ENCODE measurements around the gene TRAF3. TPM values are rescaled to one million over a fixed set of nuclear protein-coding genes. Genes with fewer than 3 reads are reported as not detected.

Gene TRAF3
- total RNA-seq, 1 experiment from 2014 or later, result 49.3 TPM

- peaks cover 59% of the 10 kb centered on the region for H3K36me3 ChIP-seq (ENCODE audit: insufficient read depth, low read length, poor library complexity, severe bottlenecking)
- TF ChIP-seq CTCF (conservative IDR thresholded peaks at IDR 0.05; ENCODE audit: low read depth, low read length) (no peak), EZH2 (IDR thresholded peaks at IDR 0.05; ENCODE audit: borderline replicate concordance, low read depth, low read length, poor library complexity, severe bottlenecking) (no peak)
- no peaks in the 10 kb centered on the region for H3K27me3 ChIP-seq (replicated peaks; ENCODE audit: insufficient read depth, low read depth, low read length, poor library complexity)
- CTCF ChIA-PET, result interaction anchor here (0.6 kb wide), 1 partner anchor 620 kb away, joined by 3 read pairs; no protein-coding TSS in a partner anchor
- peak overlapping the region; percentile 61 for H3K27ac ChIP-seq (ENCODE audit: low read depth, low read length, poor library complexity, severe bottlenecking)
- no peaks in the 10 kb centered on the region for H3K9me3 ChIP-seq (ENCODE audit: low read depth, low read length, poor library complexity, severe bottlenecking)
- H3K4me3 ChIP-seq (ENCODE audit: low read depth, low read length, poor library complexity, severe bottlenecking), result no peak overlapping the region
- POLR2A ChIA-PET (ENCODE audit: low non-redundant PET), result no interaction called here
- no TSS peak for BruUV-seq (replicated peaks)
- peaks cover 11% of the 10 kb centered on the region for H3K4me1 ChIP-seq (ENCODE audit: insufficient read depth, low read length, poor library complexity, severe bottlenecking)
- intact Hi-C loops (cut with micrococcal nuclease; ENCODE audit: unreplicated experiment), result no loop called here
- DNase-seq (ENCODE audit: low spot score), result no peak
These were observed 175.9 kb downstream of the TRAF3 start for GRCh38 chr14:102953100-102953499.

GRCh38 chr14:102954081-102954789, 177.0 kb downstream of the TRAF3 start:
- Histone ChIP-seq H3K27me3 (replicated peaks; ENCODE audit: insufficient read depth, low read depth, low read length, poor library complexity) (no peaks in the 10 kb centered on the region), H3K9me3 (ENCODE audit: low read depth, low read length, poor library complexity, severe bottlenecking) (no peaks in the 10 kb centered on the region), H3K4me3 (ENCODE audit: low read depth, low read length, poor library complexity, severe bottlenecking) (no peak overlapping the region), H3K4me1 (ENCODE audit: insufficient read depth, low read length, poor library complexity, severe bottlenecking) (peaks cover 11% of the 10 kb centered on the region), H3K36me3 (ENCODE audit: insufficient read depth, low read length, poor library complexity, severe bottlenecking) (peaks cover 59% of the 10 kb centered on the region), H3K27ac (ENCODE audit: low read depth, low read length, poor library complexity, severe bottlenecking) (no peak overlapping the region)
- no peak for DNase-seq (ENCODE audit: low spot score)
- no peak for TF ChIP-seq EZH2 (IDR thresholded peaks at IDR 0.05; ENCODE audit: borderline replicate concordance, low read depth, low read length, poor library complexity, severe bottlenecking)
- no peak for TF ChIP-seq CTCF (conservative IDR thresholded peaks at IDR 0.05; ENCODE audit: low read depth, low read length)
- intact Hi-C loops (cut with micrococcal nuclease; ENCODE audit: unreplicated experiment), result no loop called here
- POLR2A ChIA-PET (ENCODE audit: low non-redundant PET), result no interaction called here
- BruUV-seq (replicated peaks), result no TSS peak
- CTCF ChIA-PET, result no interaction called here

GRCh38 chr14:102955636-102956408, 178.6 kb downstream of the TRAF3 start:
- H3K27ac ChIP-seq (ENCODE audit: low read depth, low read length, poor library complexity, severe bottlenecking), result no peak overlapping the region
- H3K4me1 ChIP-seq (ENCODE audit: insufficient read depth, low read length, poor library complexity, severe bottlenecking), result peaks cover 11% of the 10 kb centered on the region
- no peaks in the 10 kb centered on the region for H3K9me3 ChIP-seq (ENCODE audit: low read depth, low read length, poor library complexity, severe bottlenecking)
- CTCF ChIA-PET, result no interaction called here
- no peaks in the 10 kb centered on the region for H3K27me3 ChIP-seq (replicated peaks; ENCODE audit: insufficient read depth, low read depth, low read length, poor library complexity)
- POLR2A ChIA-PET (ENCODE audit: low non-redundant PET), result no interaction called here
- TF ChIP-seq EZH2 (IDR thresholded peaks at IDR 0.05; ENCODE audit: borderline replicate concordance, low read depth, low read length, poor library complexity, severe bottlenecking) (no peak), CTCF (conservative IDR thresholded peaks at IDR 0.05; ENCODE audit: low read depth, low read length) (no peak)
- H3K4me3 ChIP-seq (ENCODE audit: low read depth, low read length, poor library complexity, severe bottlenecking), result no peak overlapping the region
- intact Hi-C loops (cut with micrococcal nuclease; ENCODE audit: unreplicated experiment), result no loop called here
- no peak for DNase-seq (ENCODE audit: low spot score)
- no TSS peak for BruUV-seq (replicated peaks)
- peaks cover 58% of the 10 kb centered on the region for H3K36me3 ChIP-seq (ENCODE audit: insufficient read depth, low read length, poor library complexity, severe bottlenecking)

Data from A673 (cell line).